ENCODE data around the gene TMEM203. TPM values are rescaled to one million over a fixed set of nuclear protein-coding genes. Genes with fewer than 3 reads are reported as not detected.
A peak's percentile ranks its signal among the peaks of the same experiment; 100 is the strongest.

TMEM203 gene
- total and polyA plus RNA-seq, 4 donors, result 19.9 to 27.5 (median 21.5) TPM

- TF ChIP-seq ZBTB33 (IDR thresholded peaks at IDR 0.05) (no peak), SP1 (IDR thresholded peaks at IDR 0.05) (no peak), RAD21 (IDR thresholded peaks at IDR 0.05) (no peak), ATF3 (IDR thresholded peaks at IDR 0.05) (no peak), RXRA (IDR thresholded peaks at IDR 0.05) (no peak), HNF4A (conservative IDR thresholded peaks at IDR 0.05) (no peak), TAF1 (conservative IDR thresholded peaks at IDR 0.05) (no peak)
- peak overlapping the region in 1 of 3 donors; percentile 11 for H3K4me3 ChIP-seq (ENCODE audit: low read depth in 1 of 3, low read length in 3 of 3)
- peak overlapping the region in 1 of 2 donors; percentile 10 for H3K9ac ChIP-seq (ENCODE audit: low read depth in 1 of 2, low read length in 2 of 2)
- DNase-seq (ENCODE audit: low spot score), result no peak
- WGBS, result 57% methylated on average over 10 of the region's 10 CpGs
- H3K9me3 ChIP-seq (ENCODE audit: control insufficient read depth in 4 of 4, low read length in 3 of 4), result no peaks in the 10 kb centered on the region
- no peaks in the 10 kb centered on the region for H3K27me3 ChIP-seq (ENCODE audit: control insufficient read depth in 4 of 4, insufficient read depth in 4 of 4, low read length in 3 of 4)
- H3K27ac ChIP-seq (ENCODE audit: low read depth in 1 of 2, low read length in 2 of 2), result peak overlapping the region in 1 of 2 donors; percentile 41
- H3K4me1 ChIP-seq (ENCODE audit: control insufficient read depth in 4 of 4, insufficient read depth in 4 of 4, low read length in 3 of 4), result peaks cover 24 to 75% (median 57%) of the 10 kb centered on the region in 4 donors
- peaks cover 2 to 16% (median 5%) of the 10 kb centered on the region in 4 donors for H3K36me3 ChIP-seq (ENCODE audit: control insufficient read depth in 4 of 4, insufficient read depth in 3 of 4, low read depth in 1 of 4, low read length in 3 of 4)
Measured at GRCh38 chr9:137194909-137195308, 10.5 kb downstream of the TMEM203 start.

GRCh38 chr9:137194388-137194787 lies 11.1 kb downstream of the TMEM203 start:
- Histone ChIP-seq H3K9me3 (ENCODE audit: control insufficient read depth in 4 of 4, low read length in 3 of 4) (no peaks in the 10 kb centered on the region), H3K4me1 (ENCODE audit: control insufficient read depth in 4 of 4, insufficient read depth in 4 of 4, low read length in 3 of 4) (peaks cover 26 to 77% (median 61%) of the 10 kb centered on the region in 4 donors), H3K9ac (ENCODE audit: low read depth in 1 of 2, low read length in 2 of 2) (no peak overlapping the region), H3K27ac (ENCODE audit: low read depth in 1 of 2, low read length in 2 of 2) (peak overlapping the region in 1 of 2 donors; percentile 41), H3K36me3 (ENCODE audit: control insufficient read depth in 4 of 4, insufficient read depth in 3 of 4, low read depth in 1 of 4, low read length in 3 of 4) (peaks cover 3 to 17% (median 5%) of the 10 kb centered on the region in 4 donors), H3K4me3 (ENCODE audit: low read depth in 1 of 3, low read length in 3 of 3) (peak overlapping the region in 1 of 3 donors; percentile 11), H3K27me3 (ENCODE audit: control insufficient read depth in 4 of 4, insufficient read depth in 4 of 4, low read length in 3 of 4) (no peaks in the 10 kb centered on the region)
- no peak for DNase-seq (ENCODE audit: low spot score)
- WGBS, result 37% methylated on average over 16 of the region's 16 CpGs
- TF ChIP-seq RXRA (IDR thresholded peaks at IDR 0.05) (peak in 1 of 2 donors; percentile 25), REST (IDR thresholded peaks at IDR 0.05) (no peak), JUND (IDR thresholded peaks at IDR 0.05) (no peak), TAF1 (conservative IDR thresholded peaks at IDR 0.05) (no peak)

- peaks cover 3 to 17% (median 5%) of the 10 kb centered on the region in 4 donors for H3K36me3 ChIP-seq (ENCODE audit: control insufficient read depth in 4 of 4, insufficient read depth in 3 of 4, low read depth in 1 of 4, low read length in 3 of 4)
- H3K9ac ChIP-seq (ENCODE audit: low read depth in 1 of 2, low read length in 2 of 2), result no peak overlapping the region
- H3K4me3 ChIP-seq (ENCODE audit: low read depth in 1 of 3, low read length in 3 of 3), result no peak overlapping the region
- no peak for DNase-seq (ENCODE audit: low spot score)
- no peak overlapping the region for H3K27ac ChIP-seq (ENCODE audit: low read depth in 1 of 2, low read length in 2 of 2)
- no peaks in the 10 kb centered on the region for H3K9me3 ChIP-seq (ENCODE audit: control insufficient read depth in 4 of 4, low read length in 3 of 4)
- H3K27me3 ChIP-seq (ENCODE audit: control insufficient read depth in 4 of 4, insufficient read depth in 4 of 4, low read length in 3 of 4), result no peaks in the 10 kb centered on the region
- H3K4me1 ChIP-seq (ENCODE audit: control insufficient read depth in 4 of 4, insufficient read depth in 4 of 4, low read length in 3 of 4), result peaks cover 26 to 76% (median 63%) of the 10 kb centered on the region in 4 donors
- 84% methylated on average over 14 of the region's 14 CpGs for WGBS
- TF ChIP-seq HNF4G (IDR thresholded peaks at IDR 0.05) (no peak), REST (IDR thresholded peaks at IDR 0.05) (no peak), RXRA (IDR thresholded peaks at IDR 0.05) (no peak), EGR1 (IDR thresholded peaks at IDR 0.05; ENCODE audit: low read depth in 2 of 2) (no peak), SP1 (IDR thresholded peaks at IDR 0.05) (no peak), ATF3 (IDR thresholded peaks at IDR 0.05) (no peak), FOXA1 (IDR thresholded peaks at IDR 0.05) (no peak), HNF4A (conservative IDR thresholded peaks at IDR 0.05) (no peak), MAX (IDR thresholded peaks at IDR 0.05) (no peak), YY1 (IDR thresholded peaks at IDR 0.05) (no peak), JUND (IDR thresholded peaks at IDR 0.05) (no peak), RAD21 (IDR thresholded peaks at IDR 0.05) (no peak), NR2F2 (IDR thresholded peaks at IDR 0.05) (no peak), FOXA2 (IDR thresholded peaks at IDR 0.05) (no peak)
Measured at GRCh38 chr9:137193771-137194170, 11.7 kb downstream of the TMEM203 start.
